Right forelimb (tissue), 1 donor: ENCODE measurements around the gene CAPN15.
"Not testable (repeated sequence)": the region's sequence is repeated elsewhere in the genome, so short reads cannot be mapped to it uniquely, and the experiment has no call there.

Source experiments
- DNase-seq: peaks from one replicate; pipeline ENCODE4 v3.0.0-alpha.2; 2018

Gene CAPN15

DNA sequence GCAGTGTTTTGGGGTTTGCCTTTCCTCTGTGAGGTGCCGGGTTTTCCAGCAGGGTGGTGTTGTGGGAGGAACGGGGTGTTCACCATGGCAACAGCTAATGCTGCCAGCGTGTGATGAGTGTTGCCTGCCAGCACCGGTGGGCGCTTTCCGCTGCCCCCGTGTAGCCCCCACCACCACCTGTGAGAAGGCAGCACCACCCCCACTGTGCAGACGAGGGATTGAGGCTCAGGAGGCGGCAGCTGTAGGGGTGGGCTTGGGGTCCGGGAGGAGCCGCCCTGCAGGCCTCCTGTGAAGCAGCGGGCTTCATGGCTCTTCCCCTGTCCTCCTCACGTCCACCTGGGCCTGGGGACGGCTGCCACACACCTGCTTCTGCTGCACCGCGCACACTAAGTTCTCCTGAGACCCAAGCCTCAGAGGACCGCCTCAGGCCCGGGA lies 67.6 kb downstream of the CAPN15 start:
- DNase-seq: no peak

- no peak for DNase-seq
Measured at GRCh38 chr16:595942-596735, 68.6 kb downstream of the CAPN15 start.

DNA sequence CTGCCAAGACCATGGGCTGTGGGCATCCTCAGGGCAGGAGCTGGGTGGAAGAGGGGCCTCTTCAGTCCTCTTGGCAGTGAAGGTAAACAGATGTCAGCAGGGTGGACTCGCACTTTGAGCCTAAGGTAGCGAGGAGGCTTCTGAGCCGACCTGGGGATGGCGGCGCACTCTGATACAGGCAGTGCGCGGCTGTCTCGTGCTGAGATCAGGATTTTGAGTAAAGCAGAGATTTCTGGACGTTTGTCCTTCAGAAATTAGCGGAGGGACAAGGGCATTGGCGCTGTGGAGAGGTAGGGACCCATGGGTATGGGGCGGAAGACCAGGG lies 69.2 kb downstream of the CAPN15 start:
- no peak for DNase-seq

- DNase-seq: not testable (repeated sequence)
Measured at GRCh38 chr16:597655-598054, 70.1 kb downstream of the CAPN15 start.

DNA sequence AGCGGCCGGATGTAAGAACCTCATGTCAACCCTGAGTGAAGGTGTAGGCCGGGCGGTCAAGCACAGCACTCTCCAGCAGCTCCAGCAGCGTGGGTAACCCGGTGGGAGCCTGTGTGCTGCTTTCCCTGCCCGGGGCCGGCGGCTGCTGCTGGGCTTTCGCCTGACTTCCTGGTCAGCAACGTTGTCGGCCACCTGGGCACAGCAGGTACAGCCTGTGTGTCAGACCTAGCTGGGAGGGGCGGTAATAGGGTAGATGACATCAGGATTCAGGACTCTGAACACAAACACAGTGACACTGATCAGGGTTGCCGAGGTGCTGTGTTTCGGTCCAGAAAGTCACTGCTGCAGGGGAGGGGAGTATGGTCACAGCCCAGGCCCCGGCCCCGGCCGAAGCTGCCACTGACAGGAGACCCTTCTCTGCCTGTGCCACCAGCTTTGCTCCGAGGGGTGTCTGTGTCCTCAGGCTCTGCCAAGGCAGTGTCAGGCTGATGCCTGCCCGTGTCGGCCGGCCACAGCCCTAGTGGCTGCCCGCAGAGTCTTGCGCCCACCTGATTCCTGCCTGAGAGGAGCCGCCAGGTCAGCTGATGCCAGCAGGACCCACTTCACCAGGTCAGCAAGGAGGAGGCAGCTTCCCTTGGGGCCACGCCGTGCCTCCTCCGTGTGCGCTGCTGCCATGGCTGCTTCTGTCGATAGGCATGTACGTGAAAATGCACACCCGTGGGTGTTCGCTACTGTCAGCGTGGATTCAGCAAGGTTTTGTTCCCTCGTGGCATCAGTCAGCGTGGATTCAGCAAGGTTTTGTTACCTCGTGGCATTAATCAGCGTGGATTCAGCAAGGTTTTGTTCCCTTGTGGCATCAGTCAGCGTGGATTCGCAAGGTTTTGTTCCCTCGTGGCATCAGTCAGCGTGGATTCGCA lies 71.6 kb downstream of the CAPN15 start:
- DNase-seq: no peak

DNA sequence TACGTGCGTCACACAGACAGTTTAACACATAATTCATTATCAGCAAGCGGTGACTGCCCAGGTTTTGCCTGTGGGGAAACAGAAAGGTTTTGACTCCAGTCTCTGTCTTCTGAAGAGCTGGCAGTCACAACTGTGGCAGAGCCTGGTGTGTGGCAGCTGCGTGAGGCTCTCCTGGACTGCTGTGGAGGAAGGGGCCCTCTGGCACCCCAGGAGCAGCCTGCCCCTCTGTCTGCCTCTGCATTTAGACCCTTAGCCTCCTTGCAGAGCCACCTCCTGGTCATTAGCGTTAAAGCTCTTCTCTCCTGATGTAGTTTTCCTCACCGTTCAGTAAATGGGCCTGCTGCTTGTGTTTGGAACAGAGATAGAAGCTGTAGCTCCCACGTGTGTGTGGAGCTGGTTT lies 73.3 kb downstream of the CAPN15 start:
- DNase-seq: no peak

GRCh38 chr16:603933-604332 lies 76.4 kb downstream of the CAPN15 start:
- no peak for DNase-seq
